ENCODE data around the gene CFAP57. TPM values are rescaled to one million over a fixed set of nuclear protein-coding genes. Genes with fewer than 3 reads are reported as not detected.
A peak's percentile ranks its signal among the peaks of the same experiment; 100 is the strongest.

CFAP57 gene
- polyA plus RNA-seq, 6 donors from 2014 or later: 0.13 to 1.0 (median 0.24) TPM

GRCh38 chr1:43284065-43284464, 111.9 kb downstream of the CFAP57 start:
- peaks cover 0 to 3% (median 0%) of the 10 kb centered on the region in 3 donors for H3K4me1 Mint-ChIP-seq
- H3K9me3 Mint-ChIP-seq: peaks cover 0 to 3% (median 0%) of the 10 kb centered on the region in 7 donors
- no peak for DNase-seq
- ATAC-seq (ENCODE audit: low read depth in 2 of 2): no peak
- H3K27me3 Mint-ChIP-seq: peaks cover 0 to 25% (median 17%) of the 10 kb centered on the region in 3 donors
- no peaks in the 10 kb centered on the region for H3K36me3 Mint-ChIP-seq
- H3K27ac Mint-ChIP-seq: no peak overlapping the region
- H3K4me3 Mint-ChIP-seq: no peak overlapping the region

GRCh38 chr1:43284546-43285110, 112.5 kb downstream of the CFAP57 start:
- no peak for ATAC-seq (ENCODE audit: low read depth in 2 of 2)
- no peak for DNase-seq
- H3K36me3 Mint-ChIP-seq: no peaks in the 10 kb centered on the region
- peaks cover 0 to 3% (median 0%) of the 10 kb centered on the region in 3 donors for H3K4me1 Mint-ChIP-seq
- peaks cover 0 to 25% (median 17%) of the 10 kb centered on the region in 3 donors for H3K27me3 Mint-ChIP-seq
- no peak overlapping the region for H3K27ac Mint-ChIP-seq
- H3K4me3 Mint-ChIP-seq: no peak overlapping the region
- peaks cover 0 to 3% (median 0%) of the 10 kb centered on the region in 7 donors for H3K9me3 Mint-ChIP-seq

DNA sequence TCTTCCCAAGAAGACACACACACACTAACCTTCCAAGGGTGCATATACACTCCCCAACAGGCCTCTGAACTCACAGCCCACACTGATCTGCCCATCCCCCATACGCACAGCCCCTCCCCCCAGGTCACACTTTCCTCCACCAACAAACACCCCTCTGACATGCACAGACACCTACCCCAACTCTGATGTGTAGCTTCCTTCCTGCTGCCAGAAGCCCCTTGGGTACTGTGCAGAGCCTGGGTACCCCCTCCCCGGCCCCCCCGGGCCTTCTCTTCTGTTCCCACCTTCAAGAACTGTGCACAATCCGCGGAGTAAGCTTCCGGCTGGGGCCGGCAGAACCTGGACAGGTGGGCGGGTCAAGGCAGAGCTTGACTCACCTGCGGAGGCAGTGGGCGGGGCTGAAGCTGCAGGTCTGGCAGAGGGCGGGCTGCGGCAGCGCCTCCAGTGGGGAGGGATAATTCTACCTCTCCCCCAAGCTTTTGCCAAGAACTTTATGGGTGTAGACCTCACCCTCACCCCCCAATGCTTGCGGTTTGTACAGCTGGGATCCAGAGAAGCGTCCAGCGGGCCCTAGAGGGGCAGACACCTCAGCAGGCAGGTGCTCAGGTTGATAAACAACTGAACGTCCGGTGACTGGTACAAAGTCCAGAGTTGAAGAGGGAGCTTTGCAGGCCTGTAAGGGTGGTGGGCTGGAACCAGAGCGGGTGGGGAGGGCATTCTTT, 113.3 kb downstream of the CFAP57 start, which contains the start of gene C1orf210:
Gene C1orf210, minus strand, starts transcription at position 313 of the 722 bp plus-strand sequence. CDS start 2,311 bp downstream, outside the sequence.
- Mint-ChIP-seq H3K4me3 (no peak within 1 kb of the TSS), H3K27ac (peak within 1 kb of the TSS in 3 of 6 donors; percentile 53 to 58 (median 57)), H3K36me3 (no peaks in the 10 kb centered on the region), H3K4me1 (peaks cover 0 to 3% (median 0%) of the 10 kb centered on the region in 3 donors), H3K9me3 (no peaks in the 10 kb centered on the region), H3K27me3 (peaks cover 0 to 18% (median 10%) of the 10 kb centered on the region in 3 donors)
- DNase-seq (no peak), ATAC-seq (ENCODE audit: low read depth in 2 of 2) (no peak)

DNA sequence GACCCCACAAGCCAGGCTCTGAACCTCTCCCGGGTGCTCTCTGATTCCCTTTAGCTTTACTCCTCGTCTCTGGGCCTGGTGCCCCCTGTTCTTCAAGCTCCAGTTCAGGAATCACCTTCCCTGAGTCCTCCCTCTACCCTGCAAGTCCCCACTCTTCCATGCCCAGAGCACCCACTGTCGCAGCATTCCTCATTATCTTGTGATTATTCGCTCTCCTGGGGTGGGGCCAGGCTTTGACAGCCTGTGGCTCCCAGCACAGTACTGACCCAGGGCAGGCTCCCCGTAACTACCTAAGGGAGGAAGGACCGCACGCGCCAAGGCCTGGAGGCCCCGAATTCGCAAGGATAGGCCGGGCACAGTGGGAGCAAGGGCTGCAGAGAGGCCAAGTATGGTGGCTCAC, 114.0 kb downstream of the CFAP57 start:
- Mint-ChIP-seq H3K27me3 (peaks cover 0 to 12% (median 8%) of the 10 kb centered on the region in 3 donors), H3K36me3 (no peaks in the 10 kb centered on the region), H3K4me3 (no peak overlapping the region), H3K4me1 (peaks cover 0 to 3% (median 0%) of the 10 kb centered on the region in 3 donors), H3K27ac (no peak overlapping the region), H3K9me3 (no peaks in the 10 kb centered on the region)
- ATAC-seq (ENCODE audit: low read depth in 2 of 2): no peak
- DNase-seq: no peak

DNA sequence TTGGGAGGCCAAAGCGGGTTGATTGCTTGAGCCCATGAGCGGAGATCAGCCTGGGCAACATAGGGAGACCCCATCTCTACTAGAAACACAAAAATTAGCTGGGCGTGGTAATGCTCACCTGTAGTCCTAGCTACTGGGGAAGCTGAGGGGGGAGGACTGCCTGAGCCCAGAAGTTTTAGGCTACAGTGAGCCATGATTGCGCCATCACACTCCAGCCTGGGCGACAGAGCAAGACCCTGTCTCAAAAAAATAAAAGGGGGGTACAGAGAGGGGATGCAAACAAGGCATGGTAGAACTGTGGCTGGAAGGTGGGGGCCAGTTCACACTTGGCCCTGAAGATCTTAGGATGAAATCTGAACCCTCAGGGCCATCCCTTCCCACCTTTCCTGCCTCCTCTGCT, 114.4 kb downstream of the CFAP57 start:
- Mint-ChIP-seq H3K4me3 (peak overlapping the region in 1 of 8 donors; percentile 11), H3K36me3 (no peaks in the 10 kb centered on the region), H3K27me3 (peaks cover 0 to 12% (median 8%) of the 10 kb centered on the region in 3 donors), H3K4me1 (peaks cover 0 to 3% (median 0%) of the 10 kb centered on the region in 3 donors), H3K27ac (no peak overlapping the region), H3K9me3 (no peaks in the 10 kb centered on the region)
- ATAC-seq (ENCODE audit: low read depth in 2 of 2) (no peak), DNase-seq (no peak)

GRCh38 chr1:43288058-43288784, 116.1 kb downstream of the CFAP57 start:
- DNase-seq (no peak), ATAC-seq (ENCODE audit: low read depth in 2 of 2) (no peak)
- peak overlapping the region in 1 of 6 donors; percentile 3 for H3K27ac Mint-ChIP-seq
- H3K36me3 Mint-ChIP-seq: no peaks in the 10 kb centered on the region
- peaks cover 0 to 3% (median 0%) of the 10 kb centered on the region in 3 donors for H3K4me1 Mint-ChIP-seq
- no peaks in the 10 kb centered on the region for H3K9me3 Mint-ChIP-seq
- peaks cover 0 to 12% (median 8%) of the 10 kb centered on the region in 3 donors for H3K27me3 Mint-ChIP-seq
- no peak overlapping the region for H3K4me3 Mint-ChIP-seq

DNA sequence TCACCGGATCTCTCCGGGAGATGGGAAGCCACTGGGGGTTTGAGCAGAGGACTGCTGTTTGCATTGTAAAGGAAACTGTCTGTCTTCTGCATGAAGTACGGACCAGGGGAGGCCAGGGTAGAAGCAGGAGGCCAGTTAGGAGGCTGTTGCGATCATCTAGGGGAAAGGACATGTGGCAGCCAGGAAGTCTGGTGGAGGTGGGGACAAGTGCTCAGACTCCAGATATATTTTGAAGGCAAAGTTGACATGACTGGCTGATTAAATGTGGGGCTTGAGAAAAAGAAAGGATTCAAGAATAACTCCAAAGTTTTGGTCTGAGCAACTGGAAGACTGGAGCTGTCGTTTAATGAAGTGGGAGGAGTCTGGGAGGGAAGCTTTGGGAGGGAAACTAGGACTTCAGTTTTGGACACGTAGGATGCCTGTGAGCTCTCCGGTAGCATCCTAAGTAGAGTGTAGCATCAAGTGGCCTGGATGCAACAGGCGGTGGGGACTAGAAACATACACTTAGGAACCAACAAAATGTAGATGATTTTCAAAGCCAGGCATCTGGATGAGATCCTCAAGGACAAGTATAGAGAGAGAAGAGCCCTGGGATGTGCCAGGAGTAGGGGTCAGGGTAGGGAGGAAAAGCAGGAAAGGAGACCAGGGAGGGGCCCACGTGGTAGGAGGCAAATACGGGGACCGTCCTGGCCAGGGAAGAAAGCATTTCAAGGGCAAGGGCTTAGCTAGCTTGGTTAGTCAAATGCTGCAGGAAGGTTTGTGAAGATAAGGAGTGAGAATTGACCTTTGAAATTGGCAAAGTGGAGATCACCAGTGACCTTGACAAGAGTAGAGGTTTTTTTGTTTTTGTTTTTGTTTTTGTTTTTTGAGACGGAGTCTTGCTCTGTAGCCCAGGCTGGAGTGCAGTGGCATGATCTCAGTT, 116.9 kb downstream of the CFAP57 start:
- Mint-ChIP-seq H3K9me3 (no peaks in the 10 kb centered on the region), H3K27me3 (peaks cover 0 to 12% (median 8%) of the 10 kb centered on the region in 3 donors), H3K4me3 (no peak overlapping the region), H3K27ac (no peak overlapping the region), H3K36me3 (no peaks in the 10 kb centered on the region), H3K4me1 (peaks cover 0 to 3% (median 0%) of the 10 kb centered on the region in 3 donors)
- DNase-seq (no peak), ATAC-seq (ENCODE audit: low read depth in 2 of 2) (no peak)

DNA sequence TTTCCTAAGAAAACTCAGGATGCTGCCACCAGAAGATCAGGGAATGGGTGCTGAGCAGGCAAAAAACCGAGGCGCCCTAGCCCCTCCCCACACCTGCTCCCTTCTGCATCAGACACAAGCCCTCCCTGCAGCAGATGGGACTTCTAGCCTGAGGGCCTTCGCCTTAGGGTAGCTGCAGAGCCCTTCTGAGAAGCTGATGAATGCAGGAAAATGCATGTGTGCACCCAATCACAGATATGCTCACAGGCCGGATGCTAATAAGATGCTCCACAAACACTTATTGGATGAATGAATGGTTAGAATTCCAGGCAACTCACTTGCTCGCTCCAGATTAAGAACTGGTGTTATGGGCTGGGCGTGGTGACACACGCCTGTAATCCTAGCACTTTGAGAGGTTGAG, 120.1 kb downstream of the CFAP57 start:
- no peaks in the 10 kb centered on the region for H3K4me1 Mint-ChIP-seq
- ATAC-seq (ENCODE audit: low read depth in 2 of 2): no peak
- H3K27ac Mint-ChIP-seq: peak overlapping the region in 1 of 6 donors; percentile 37
- no peak overlapping the region for H3K4me3 Mint-ChIP-seq
- H3K9me3 Mint-ChIP-seq: no peaks in the 10 kb centered on the region
- no peaks in the 10 kb centered on the region for H3K36me3 Mint-ChIP-seq
- H3K27me3 Mint-ChIP-seq: peaks cover 0 to 4% (median 0%) of the 10 kb centered on the region in 3 donors
- no peak for DNase-seq

- H3K36me3 Mint-ChIP-seq: no peaks in the 10 kb centered on the region
- no peaks in the 10 kb centered on the region for H3K27me3 Mint-ChIP-seq
- H3K4me1 Mint-ChIP-seq: no peaks in the 10 kb centered on the region
- DNase-seq (no peak), ATAC-seq (ENCODE audit: low read depth in 2 of 2) (no peak)
- no peaks in the 10 kb centered on the region for H3K9me3 Mint-ChIP-seq
- no peak overlapping the region for H3K4me3 Mint-ChIP-seq
- H3K27ac Mint-ChIP-seq: no peak overlapping the region
These were observed 120.5 kb downstream of the CFAP57 start for GRCh38 chr1:43292679-43293078.

- H3K4me1 Mint-ChIP-seq: no peaks in the 10 kb centered on the region
- H3K27ac Mint-ChIP-seq: peak overlapping the region in 2 of 6 donors; percentile 86 to 88
- H3K4me3 Mint-ChIP-seq: no peak overlapping the region
- H3K27me3 Mint-ChIP-seq: no peaks in the 10 kb centered on the region
- no peaks in the 10 kb centered on the region for H3K9me3 Mint-ChIP-seq
- ATAC-seq (ENCODE audit: low read depth in 2 of 2): no peak
- H3K36me3 Mint-ChIP-seq: no peaks in the 10 kb centered on the region
- DNase-seq: no peak
These were observed 121.0 kb downstream of the CFAP57 start for GRCh38 chr1:43293176-43293575.

DNA sequence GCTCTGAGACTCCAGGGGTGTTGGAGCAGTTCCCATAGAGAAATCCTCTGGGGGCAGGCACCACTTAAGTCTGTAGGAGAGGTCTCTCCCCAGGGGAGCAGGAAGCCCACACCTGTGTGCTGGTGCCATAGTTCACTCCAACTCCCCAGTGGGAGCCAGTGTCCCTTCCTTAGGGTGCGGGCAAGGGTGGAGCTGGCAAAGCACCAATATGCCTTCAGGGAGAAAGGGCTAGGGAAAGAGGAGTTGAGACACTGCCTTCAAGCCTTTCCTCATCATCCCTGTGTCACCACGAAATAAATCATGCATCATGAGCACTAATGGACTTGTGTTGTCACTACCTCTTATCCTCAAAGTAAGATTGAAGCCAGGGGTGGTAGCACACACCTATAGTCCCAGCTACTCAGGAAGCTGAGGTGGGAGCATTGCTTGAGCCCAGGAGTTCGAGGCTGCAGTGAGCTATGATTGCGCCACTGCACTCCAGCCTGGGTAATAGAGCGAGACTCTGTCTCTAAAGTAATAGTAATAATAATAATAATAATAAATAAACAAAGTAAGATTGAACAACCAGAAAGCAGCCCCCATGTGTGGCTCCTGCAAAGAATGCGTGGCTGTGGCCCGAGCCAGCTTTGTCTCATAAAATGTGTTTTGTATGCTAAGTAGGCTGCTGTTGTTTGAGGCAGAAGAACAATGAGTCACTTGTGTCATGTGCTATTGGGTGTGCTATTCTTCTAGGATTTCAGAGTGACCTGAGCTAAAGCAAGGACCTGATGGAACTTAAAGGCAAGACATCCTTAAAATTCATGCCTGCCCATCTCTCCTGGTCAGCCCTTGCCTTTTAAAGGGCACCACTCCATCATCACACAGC, 122.0 kb downstream of the CFAP57 start:
- ATAC-seq (ENCODE audit: low read depth in 2 of 2): no peak
- no peak for DNase-seq
- H3K4me1 Mint-ChIP-seq: no peaks in the 10 kb centered on the region
- H3K4me3 Mint-ChIP-seq: no peak overlapping the region
- no peaks in the 10 kb centered on the region for H3K36me3 Mint-ChIP-seq
- H3K9me3 Mint-ChIP-seq: no peaks in the 10 kb centered on the region
- no peak overlapping the region for H3K27ac Mint-ChIP-seq
- no peaks in the 10 kb centered on the region for H3K27me3 Mint-ChIP-seq

DNA sequence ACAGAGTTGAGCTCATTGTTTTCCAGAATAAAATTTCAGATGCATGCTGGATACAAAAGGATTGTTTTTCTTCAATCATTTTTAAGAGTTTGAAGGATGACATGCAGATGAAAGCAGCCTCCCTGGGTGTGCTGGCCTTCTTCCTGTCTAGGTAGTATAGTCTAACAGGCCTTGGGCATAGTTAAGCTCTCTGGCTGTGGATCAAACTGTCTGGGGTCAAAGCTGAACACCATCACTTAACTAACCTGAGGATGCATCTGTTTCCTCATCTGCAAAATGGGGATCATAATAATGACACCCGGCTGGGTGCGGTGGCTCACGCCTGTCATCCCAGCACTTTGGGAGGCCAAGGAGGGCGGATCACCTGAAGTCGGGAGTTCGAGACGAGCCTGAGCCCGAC, 122.6 kb downstream of the CFAP57 start:
- peak overlapping the region in 1 of 6 donors; percentile 56 for H3K27ac Mint-ChIP-seq
- no peaks in the 10 kb centered on the region for H3K9me3 Mint-ChIP-seq
- no peaks in the 10 kb centered on the region for H3K36me3 Mint-ChIP-seq
- no peaks in the 10 kb centered on the region for H3K4me1 Mint-ChIP-seq
- ATAC-seq (ENCODE audit: low read depth in 2 of 2): no peak
- no peak for DNase-seq
- H3K27me3 Mint-ChIP-seq: no peaks in the 10 kb centered on the region
- no peak overlapping the region for H3K4me3 Mint-ChIP-seq
